NT2/D1 (cell line): ENCODE measurements around the gene INTS1.

Source experiments
- SUZ12 ChIP-seq: IDR thresholded peaks from 2 replicates; pipeline ENCODE4 v1.6.1; 2011; ENCODE audit not compliant: insufficient read length, insufficient read depth; ENCODE audit errors: extremely low read depth
- YY1 ChIP-seq: IDR thresholded peaks from 2 replicates; pipeline ENCODE4 v1.6.1; 2011; ENCODE audit not compliant: insufficient read length, insufficient read depth
- ZNF274 ChIP-seq: IDR thresholded peaks from 2 replicates; pipeline ENCODE4 v1.6.1; 2011; ENCODE audit warnings: mild to moderate bottlenecking, low read depth, low read length

- TF ChIP-seq SUZ12, result no peak
- TF ChIP-seq ZNF274, result no peak
- no peak for TF ChIP-seq YY1
Measured at GRCh38 chr7:1427064-1427657, 77.0 kb downstream of the INTS1 start.
